Activated CD8-positive, alpha-beta T cell treated with anti-CD3 and anti-CD28 coated beads for 36 hours (primary cell): ENCODE measurements around the gene METRN. TPM values are rescaled to one million over a fixed set of nuclear protein-coding genes. Genes with fewer than 3 reads are reported as not detected.

Experiments
- ATAC-seq: fragments of 200-7000 bp; cut with Tn5 transposase; one replicate; pipeline ENCODE4 v1.10.0; 2021; ENCODE audit warnings: mild to moderate bottlenecking, moderate library complexity
- CTCF ChIA-PET: fragments of 350-600 bp; sonication (Branson Sonifier 250); formaldehyde crosslinking; loops from one replicate; lab custom pipeline; 2021; ENCODE audit warnings: antibody characterized with exemption; lab: Charles Lee
- POLR2A ChIA-PET: fragments of 350-600 bp; sonication (Branson Sonifier 250); formaldehyde crosslinking; loops from one replicate; lab custom pipeline; 2021; ENCODE audit warnings: antibody characterized with exemption; lab: Charles Lee
- DNase-seq: peaks from one replicate; pipeline ENCODE4 v3.0.0-alpha.2; 2020
- H3K27ac Mint-ChIP-seq: one replicate; pipeline ENCODE4 v1.8.0; 2021; ENCODE audit warnings: mild to moderate bottlenecking, mixed read lengths
- H3K27me3 Mint-ChIP-seq: one replicate; pipeline ENCODE4 v1.8.0; 2021; ENCODE audit warnings: mixed read lengths
- H3K36me3 Mint-ChIP-seq: one replicate; pipeline ENCODE4 v1.8.0; 2021; ENCODE audit warnings: low read depth, mixed read lengths
- H3K4me1 Mint-ChIP-seq: one replicate; pipeline ENCODE4 v1.8.0; 2021; ENCODE audit warnings: low read depth, mixed read lengths
- H3K4me3 Mint-ChIP-seq: one replicate; pipeline ENCODE4 v1.8.0; 2021; ENCODE audit warnings: mild to moderate bottlenecking, moderate library complexity, mixed read lengths
- H3K9me3 Mint-ChIP-seq: one replicate; pipeline ENCODE4 v1.8.0; 2021; ENCODE audit warnings: mixed read lengths
- CTCF ChIP-seq: fragments of 200-600 bp; IDR thresholded peaks from one replicate; pipeline ENCODE4 v1.8.0; 2022; ENCODE audit warnings: antibody characterized with exemption, mild to moderate bottlenecking
- intact Hi-C: fragments of 100-400 bp; cut with micrococcal nuclease; formaldehyde crosslinking; loops from one replicate; pipeline ENCODE4 v1.10.0; 2022
- total RNA-seq, 2 experiments: library from RNA; stranded (reverse); gene quantifications; one replicate each; pipeline ENCODE4 v1.2.3, GENCODE V29; 2021

METRN gene
- total RNA-seq, 2 experiments from 2014 or later = 37.2 to 43.1 TPM

DNA sequence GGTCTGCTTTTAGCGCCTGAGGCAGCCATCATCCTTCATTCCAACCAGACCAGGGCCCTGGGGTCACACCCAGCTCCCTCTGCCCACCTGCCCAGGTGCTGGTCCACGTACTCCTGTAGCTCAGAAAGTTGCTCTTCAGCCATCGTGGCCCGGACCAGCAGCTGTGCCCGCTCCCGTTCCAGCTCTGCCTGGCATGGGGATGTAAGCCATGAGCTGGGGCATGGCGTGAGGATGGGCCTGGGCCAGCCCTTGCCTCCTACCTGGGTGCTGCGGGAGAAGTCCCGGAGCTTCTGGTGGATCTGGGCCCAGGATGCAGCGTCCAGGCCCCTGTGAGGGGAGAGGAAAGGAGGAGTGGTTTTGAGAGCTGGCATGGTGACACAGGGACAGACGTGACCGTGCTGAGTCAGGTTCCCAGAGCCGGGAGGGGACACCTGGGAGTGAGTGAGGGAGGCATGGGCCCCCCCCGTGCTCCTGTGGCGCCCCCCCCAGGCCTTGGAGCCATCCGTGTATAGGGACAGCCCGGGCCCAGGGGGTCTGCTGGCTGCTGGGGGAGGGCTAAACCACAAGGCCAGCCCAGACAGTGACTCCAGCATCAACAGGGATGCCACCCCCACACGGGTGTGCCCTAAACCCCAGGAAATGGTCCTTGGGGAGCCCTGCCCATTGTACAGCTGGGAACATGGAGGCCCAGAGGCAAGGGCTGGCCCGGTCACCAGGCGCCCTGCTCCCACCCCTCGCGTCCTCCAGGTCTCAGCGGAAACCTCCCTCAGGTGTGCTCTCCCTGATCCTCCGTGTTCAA is 8.1 kb downstream of the METRN start:
- H3K4me1 Mint-ChIP-seq = peaks cover 22% of the 10 kb centered on the region
- ChIA-PET POLR2A (interaction anchor here (0.7 to 8.1 kb wide), 6 partner anchors 11 to 81 kb away, joined by 3 to 84 read pairs (median 3); partner anchors contain the start of gene CIAO3), CTCF (interaction anchor here (1.3 to 19.6 kb wide), 5 partner anchors 10 to 19 kb away, joined by 3 to 207 read pairs (median 15); partner anchors contain the start of genes CIAO3 and METRN)

DNA sequence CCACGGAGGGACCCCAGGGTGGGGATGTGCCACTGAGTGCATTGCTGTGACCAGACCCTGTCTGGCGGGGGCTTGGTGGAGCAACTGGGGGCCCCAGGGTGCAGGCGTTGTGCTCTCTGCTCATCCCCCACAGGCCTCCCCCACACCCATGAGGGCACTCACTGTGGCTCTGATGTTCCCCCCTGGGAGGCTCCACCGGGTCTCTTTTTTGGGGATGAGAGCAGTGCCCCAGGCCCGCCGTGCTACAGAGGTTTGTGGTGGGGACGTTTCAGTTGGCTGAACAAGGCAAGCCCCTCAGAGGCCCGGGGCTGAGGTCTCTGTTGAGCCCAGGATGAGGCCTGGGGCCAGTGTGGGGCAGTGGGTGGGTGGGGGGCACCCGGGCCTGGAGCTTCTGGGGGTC is 8.8 kb downstream of the METRN start:
- DNase-seq (no peak), ATAC-seq (no peak)
- ChIA-PET POLR2A (interaction anchor here (0.8 to 8.1 kb wide), 6 partner anchors 11 to 40 kb away, joined by 3 to 84 read pairs (median 3); partner anchors contain the start of genes CIAO3 and JMJD8), CTCF (interaction anchor here (2.6 to 19.6 kb wide), 4 partner anchors 9 to 62 kb away, joined by 6 to 207 read pairs (median 12); partner anchors contain the start of genes CIAO3 and METRN)
- Mint-ChIP-seq H3K4me3 (no peak overlapping the region), H3K36me3 (no peaks in the 10 kb centered on the region), H3K4me1 (peaks cover 19% of the 10 kb centered on the region), H3K27ac (no peak overlapping the region), H3K9me3 (no peaks in the 10 kb centered on the region), H3K27me3 (no peaks in the 10 kb centered on the region)
- intact Hi-C loops = no loop called here
- TF ChIP-seq CTCF = no peak

More for the DNA sequence above, 8.1 kb downstream of the METRN start:
- TF ChIP-seq CTCF = no peak
- intact Hi-C loops = no loop called here
- DNase-seq (no peak), ATAC-seq (no peak)
- Mint-ChIP-seq H3K27me3 (no peaks in the 10 kb centered on the region), H3K36me3 (no peaks in the 10 kb centered on the region), H3K27ac (no peak overlapping the region), H3K9me3 (no peaks in the 10 kb centered on the region), H3K4me3 (peak overlapping the region; percentile 64)

- no peak for ATAC-seq
- CTCF ChIA-PET = interaction anchor here (0.7 to 19.6 kb wide), 4 partner anchors 12 to 61 kb away, joined by 3 to 207 read pairs (median 8); partner anchors contain the start of genes CIAO3 and METRN
- POLR2A ChIA-PET = interaction anchor here (0.6 to 8.1 kb wide), 9 partner anchors 9 to 87 kb away, joined by 3 to 84 read pairs (median 4); partner anchors contain the start of genes CIAO3, JMJD8 and METRN
- TF ChIP-seq CTCF = no peak
- Mint-ChIP-seq H3K4me1 (peaks cover 12% of the 10 kb centered on the region), H3K9me3 (no peaks in the 10 kb centered on the region), H3K27me3 (no peaks in the 10 kb centered on the region), H3K4me3 (no peak overlapping the region), H3K27ac (no peak overlapping the region), H3K36me3 (no peaks in the 10 kb centered on the region)
- DNase-seq = peak; percentile 35
- intact Hi-C loops = no loop called here
These were observed 9.5 kb downstream of the METRN start for GRCh38 chr16:724188-725040.

DNA sequence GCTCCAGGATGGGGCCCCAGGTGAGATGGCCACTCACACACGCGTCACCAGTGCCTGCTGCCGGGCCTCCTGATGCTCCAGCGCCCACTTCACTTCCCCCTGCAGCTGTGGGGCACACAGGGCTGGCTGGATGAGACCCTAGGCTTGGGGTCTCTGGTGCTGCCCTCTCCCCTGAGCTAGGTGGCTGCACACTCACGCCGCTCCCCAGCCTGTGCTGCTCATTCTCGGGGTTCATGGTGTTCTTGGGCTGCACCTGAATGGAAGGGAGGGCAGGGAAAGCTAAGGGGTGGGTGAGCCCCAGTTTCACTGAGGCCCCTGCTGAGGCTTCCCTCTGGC is 10.1 kb downstream of the METRN start:
- Mint-ChIP-seq H3K4me3 (no peak overlapping the region), H3K9me3 (no peaks in the 10 kb centered on the region), H3K4me1 (peaks cover 8% of the 10 kb centered on the region), H3K27me3 (no peaks in the 10 kb centered on the region), H3K27ac (no peak overlapping the region), H3K36me3 (no peaks in the 10 kb centered on the region)
- ChIA-PET CTCF (interaction anchor here (0.7 to 19.6 kb wide), 4 partner anchors 13 to 61 kb away, joined by 3 to 207 read pairs (median 8); partner anchors contain the start of genes CIAO3 and METRN), POLR2A (interaction anchor here (0.6 to 8.1 kb wide), 6 partner anchors 10 to 86 kb away, joined by 3 to 84 read pairs (median 7); partner anchors contain the start of genes CIAO3 and METRN)
- ATAC-seq = no peak
- intact Hi-C loops = no loop called here
- TF ChIP-seq CTCF = no peak
- DNase-seq = no peak
